ENCODE data around the gene PHF3. TPM values are rescaled to one million over a fixed set of nuclear protein-coding genes. Genes with fewer than 3 reads are reported as not detected.

The PHF3 gene
- total RNA-seq, 1 experiment from 2014 or later = 56.4 TPM

DNA sequence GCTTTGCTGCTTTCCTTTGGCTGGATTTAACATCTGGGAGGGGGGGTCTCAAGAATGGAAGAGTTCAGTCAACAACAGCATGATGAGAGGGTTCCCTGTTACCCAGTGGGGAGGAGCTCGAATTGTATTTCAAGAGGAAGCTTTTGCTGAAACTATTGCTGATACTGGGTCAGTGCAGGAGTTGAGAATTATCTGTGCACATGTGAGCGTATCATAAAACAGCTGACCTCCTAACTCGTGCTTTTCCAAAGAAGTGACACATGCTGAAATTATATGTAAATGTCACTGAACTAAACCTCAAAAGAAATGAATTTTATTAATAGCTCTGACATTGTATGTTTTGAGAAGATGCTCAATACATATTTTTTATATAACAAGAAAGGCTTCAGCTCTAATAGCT, 96.3 kb downstream of the PHF3 start:
- no peak overlapping the region for H3K4me3 Mint-ChIP-seq
- H3K27ac Mint-ChIP-seq = no peak overlapping the region
- no peak for ATAC-seq
- ChIA-PET POLR2A (no interaction called here), CTCF (no interaction called here)
- peaks cover 26% of the 10 kb centered on the region for H3K9me3 Mint-ChIP-seq
- H3K27me3 Mint-ChIP-seq (ENCODE audit: low read depth) = no peaks in the 10 kb centered on the region; the same call in 1 of the 2 replicates
- no peak for DNase-seq (ENCODE audit: low spot score)
- no peaks in the 10 kb centered on the region for H3K4me1 Mint-ChIP-seq
- TF ChIP-seq, protein P1, sequence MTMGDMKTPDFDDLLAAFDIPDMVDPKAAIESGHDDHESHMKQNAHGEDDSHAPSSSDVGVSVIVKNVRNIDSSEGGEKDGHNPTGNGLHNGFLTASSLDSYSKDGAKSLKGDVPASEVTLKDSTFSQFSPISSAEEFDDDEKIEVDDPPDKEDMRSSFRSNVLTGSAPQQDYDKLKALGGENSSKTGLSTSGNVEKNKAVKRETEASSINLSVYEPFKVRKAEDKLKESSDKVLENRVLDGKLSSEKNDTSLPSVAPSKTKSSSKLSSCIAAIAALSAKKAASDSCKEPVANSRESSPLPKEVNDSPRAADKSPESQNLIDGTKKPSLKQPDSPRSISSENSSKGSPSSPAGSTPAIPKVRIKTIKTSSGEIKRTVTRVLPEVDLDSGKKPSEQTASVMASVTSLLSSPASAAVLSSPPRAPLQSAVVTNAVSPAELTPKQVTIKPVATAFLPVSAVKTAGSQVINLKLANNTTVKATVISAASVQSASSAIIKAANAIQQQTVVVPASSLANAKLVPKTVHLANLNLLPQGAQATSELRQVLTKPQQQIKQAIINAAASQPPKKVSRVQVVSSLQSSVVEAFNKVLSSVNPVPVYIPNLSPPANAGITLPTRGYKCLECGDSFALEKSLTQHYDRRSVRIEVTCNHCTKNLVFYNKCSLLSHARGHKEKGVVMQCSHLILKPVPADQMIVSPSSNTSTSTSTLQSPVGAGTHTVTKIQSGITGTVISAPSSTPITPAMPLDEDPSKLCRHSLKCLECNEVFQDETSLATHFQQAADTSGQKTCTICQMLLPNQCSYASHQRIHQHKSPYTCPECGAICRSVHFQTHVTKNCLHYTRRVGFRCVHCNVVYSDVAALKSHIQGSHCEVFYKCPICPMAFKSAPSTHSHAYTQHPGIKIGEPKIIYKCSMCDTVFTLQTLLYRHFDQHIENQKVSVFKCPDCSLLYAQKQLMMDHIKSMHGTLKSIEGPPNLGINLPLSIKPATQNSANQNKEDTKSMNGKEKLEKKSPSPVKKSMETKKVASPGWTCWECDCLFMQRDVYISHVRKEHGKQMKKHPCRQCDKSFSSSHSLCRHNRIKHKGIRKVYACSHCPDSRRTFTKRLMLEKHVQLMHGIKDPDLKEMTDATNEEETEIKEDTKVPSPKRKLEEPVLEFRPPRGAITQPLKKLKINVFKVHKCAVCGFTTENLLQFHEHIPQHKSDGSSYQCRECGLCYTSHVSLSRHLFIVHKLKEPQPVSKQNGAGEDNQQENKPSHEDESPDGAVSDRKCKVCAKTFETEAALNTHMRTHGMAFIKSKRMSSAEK (CRISPR knock-in tag; IDR thresholded peaks at IDR 0.05; ENCODE audit: borderline replicate concordance) = no peak
- TF ChIP-seq ZNF263 (CRISPR knock-in tag; IDR thresholded peaks at IDR 0.05; ENCODE audit: low read depth) = no peak
- TF ChIP-seq, protein P2, sequence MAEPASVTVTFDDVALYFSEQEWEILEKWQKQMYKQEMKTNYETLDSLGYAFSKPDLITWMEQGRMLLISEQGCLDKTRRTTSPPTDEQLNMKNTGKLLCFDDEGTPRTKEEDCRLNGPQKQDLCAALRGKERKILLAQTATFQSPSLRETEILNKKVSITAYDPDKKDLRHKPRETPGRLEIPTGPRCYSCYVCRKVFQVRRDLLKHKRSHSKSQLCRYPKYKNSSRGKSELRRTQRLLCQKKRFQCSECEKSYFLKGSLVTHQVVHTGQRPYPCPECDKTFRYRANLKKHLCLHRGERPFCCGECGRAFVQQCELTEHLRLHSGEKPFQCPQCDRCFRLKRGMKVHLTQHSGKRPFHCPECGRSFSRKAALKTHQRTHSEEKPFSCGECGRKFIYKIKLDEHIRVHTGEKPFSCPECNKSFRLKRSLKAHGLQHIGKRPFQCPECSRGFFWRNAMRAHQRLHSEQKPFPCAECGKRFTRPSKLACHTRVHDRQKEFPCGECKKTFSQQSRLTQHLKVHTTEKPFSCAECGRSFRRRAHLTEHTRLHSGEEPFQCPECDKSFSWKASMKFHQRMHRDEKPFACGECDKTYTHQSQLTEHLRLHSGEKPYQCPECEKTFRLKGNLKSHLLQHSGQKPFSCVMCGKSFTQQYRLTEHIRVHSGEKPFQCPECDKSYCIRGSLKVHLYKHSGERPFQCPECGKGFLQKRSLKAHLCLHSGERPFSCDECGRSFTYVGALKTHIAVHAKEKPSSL (CRISPR knock-in tag; conservative IDR thresholded peaks at IDR 0.05) = no peak
- TF ChIP-seq, protein P3, sequence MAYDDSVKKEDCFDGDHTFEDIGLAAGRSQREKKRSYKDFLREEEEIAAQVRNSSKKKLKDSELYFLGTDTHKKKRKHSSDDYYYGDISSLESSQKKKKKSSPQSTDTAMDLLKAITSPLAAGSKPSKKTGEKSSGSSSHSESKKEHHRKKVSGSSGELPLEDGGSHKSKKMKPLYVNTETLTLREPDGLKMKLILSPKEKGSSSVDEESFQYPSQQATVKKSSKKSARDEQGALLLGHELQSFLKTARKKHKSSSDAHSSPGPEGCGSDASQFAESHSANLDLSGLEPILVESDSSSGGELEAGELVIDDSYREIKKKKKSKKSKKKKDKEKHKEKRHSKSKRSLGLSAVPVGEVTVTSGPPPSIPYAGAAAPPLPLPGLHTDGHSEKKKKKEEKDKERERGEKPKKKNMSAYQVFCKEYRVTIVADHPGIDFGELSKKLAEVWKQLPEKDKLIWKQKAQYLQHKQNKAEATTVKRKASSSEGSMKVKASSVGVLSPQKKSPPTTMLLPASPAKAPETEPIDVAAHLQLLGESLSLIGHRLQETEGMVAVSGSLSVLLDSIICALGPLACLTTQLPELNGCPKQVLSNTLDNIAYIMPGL (CRISPR knock-in tag; IDR thresholded peaks at IDR 0.05) = no peak
- no peak for TF ChIP-seq TEAD4 (CRISPR knock-in tag; IDR thresholded peaks at IDR 0.05)
- TF ChIP-seq ATF1 (CRISPR knock-in tag; IDR thresholded peaks at IDR 0.05) = no peak
- TF ChIP-seq, protein P4, sequence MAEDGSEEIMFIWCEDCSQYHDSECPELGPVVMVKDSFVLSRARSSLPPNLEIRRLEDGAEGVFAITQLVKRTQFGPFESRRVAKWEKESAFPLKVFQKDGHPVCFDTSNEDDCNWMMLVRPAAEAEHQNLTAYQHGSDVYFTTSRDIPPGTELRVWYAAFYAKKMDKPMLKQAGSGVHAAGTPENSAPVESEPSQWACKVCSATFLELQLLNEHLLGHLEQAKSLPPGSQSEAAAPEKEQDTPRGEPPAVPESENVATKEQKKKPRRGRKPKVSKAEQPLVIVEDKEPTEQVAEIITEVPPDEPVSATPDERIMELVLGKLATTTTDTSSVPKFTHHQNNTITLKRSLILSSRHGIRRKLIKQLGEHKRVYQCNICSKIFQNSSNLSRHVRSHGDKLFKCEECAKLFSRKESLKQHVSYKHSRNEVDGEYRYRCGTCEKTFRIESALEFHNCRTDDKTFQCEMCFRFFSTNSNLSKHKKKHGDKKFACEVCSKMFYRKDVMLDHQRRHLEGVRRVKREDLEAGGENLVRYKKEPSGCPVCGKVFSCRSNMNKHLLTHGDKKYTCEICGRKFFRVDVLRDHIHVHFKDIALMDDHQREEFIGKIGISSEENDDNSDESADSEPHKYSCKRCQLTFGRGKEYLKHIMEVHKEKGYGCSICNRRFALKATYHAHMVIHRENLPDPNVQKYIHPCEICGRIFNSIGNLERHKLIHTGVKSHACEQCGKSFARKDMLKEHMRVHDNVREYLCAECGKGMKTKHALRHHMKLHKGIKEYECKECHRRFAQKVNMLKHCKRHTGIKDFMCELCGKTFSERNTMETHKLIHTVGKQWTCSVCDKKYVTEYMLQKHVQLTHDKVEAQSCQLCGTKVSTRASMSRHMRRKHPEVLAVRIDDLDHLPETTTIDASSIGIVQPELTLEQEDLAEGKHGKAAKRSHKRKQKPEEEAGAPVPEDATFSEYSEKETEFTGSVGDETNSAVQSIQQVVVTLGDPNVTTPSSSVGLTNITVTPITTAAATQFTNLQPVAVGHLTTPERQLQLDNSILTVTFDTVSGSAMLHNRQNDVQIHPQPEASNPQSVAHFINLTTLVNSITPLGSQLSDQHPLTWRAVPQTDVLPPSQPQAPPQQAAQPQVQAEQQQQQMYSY (CRISPR knock-in tag; IDR thresholded peaks at IDR 0.05) = no peak
- TF ChIP-seq ZNF138 (CRISPR knock-in tag; conservative IDR thresholded peaks at IDR 0.05) = no peak
- no peak for TF ChIP-seq SMAD3 (CRISPR knock-in tag; IDR thresholded peaks at IDR 0.05; ENCODE audit: borderline replicate concordance)
- no peak for TF ChIP-seq ZNF423 (CRISPR knock-in tag; IDR thresholded peaks at IDR 0.05)
- TF ChIP-seq, protein P5, sequence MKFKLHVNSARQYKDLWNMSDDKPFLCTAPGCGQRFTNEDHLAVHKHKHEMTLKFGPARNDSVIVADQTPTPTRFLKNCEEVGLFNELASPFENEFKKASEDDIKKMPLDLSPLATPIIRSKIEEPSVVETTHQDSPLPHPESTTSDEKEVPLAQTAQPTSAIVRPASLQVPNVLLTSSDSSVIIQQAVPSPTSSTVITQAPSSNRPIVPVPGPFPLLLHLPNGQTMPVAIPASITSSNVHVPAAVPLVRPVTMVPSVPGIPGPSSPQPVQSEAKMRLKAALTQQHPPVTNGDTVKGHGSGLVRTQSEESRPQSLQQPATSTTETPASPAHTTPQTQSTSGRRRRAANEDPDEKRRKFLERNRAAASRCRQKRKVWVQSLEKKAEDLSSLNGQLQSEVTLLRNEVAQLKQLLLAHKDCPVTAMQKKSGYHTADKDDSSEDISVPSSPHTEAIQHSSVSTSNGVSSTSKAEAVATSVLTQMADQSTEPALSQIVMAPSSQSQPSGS (CRISPR knock-in tag; IDR thresholded peaks at IDR 0.05; ENCODE audit: borderline replicate concordance, low read depth) = no peak
- TF ChIP-seq, protein P6, sequence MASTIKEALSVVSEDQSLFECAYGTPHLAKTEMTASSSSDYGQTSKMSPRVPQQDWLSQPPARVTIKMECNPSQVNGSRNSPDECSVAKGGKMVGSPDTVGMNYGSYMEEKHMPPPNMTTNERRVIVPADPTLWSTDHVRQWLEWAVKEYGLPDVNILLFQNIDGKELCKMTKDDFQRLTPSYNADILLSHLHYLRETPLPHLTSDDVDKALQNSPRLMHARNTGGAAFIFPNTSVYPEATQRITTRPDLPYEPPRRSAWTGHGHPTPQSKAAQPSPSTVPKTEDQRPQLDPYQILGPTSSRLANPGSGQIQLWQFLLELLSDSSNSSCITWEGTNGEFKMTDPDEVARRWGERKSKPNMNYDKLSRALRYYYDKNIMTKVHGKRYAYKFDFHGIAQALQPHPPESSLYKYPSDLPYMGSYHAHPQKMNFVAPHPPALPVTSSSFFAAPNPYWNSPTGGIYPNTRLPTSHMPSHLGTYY (CRISPR knock-in tag; IDR thresholded peaks at IDR 0.05) = no peak
- no peak for TF ChIP-seq FOXJ3 (CRISPR knock-in tag; IDR thresholded peaks at IDR 0.05; ENCODE audit: borderline replicate concordance)
- TF ChIP-seq RELA (CRISPR knock-in tag; IDR thresholded peaks at IDR 0.05; ENCODE audit: borderline replicate concordance) = no peak
- TF ChIP-seq, protein P7, sequence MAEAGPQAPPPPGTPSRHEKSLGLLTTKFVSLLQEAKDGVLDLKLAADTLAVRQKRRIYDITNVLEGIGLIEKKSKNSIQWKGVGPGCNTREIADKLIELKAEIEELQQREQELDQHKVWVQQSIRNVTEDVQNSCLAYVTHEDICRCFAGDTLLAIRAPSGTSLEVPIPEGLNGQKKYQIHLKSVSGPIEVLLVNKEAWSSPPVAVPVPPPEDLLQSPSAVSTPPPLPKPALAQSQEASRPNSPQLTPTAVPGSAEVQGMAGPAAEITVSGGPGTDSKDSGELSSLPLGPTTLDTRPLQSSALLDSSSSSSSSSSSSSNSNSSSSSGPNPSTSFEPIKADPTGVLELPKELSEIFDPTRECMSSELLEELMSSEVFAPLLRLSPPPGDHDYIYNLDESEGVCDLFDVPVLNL (CRISPR knock-in tag; IDR thresholded peaks at IDR 0.05; ENCODE audit: borderline replicate concordance, low read depth) = no peak
- H3K36me3 Mint-ChIP-seq = no peaks in the 10 kb centered on the region; the same call in 1 of the 2 replicates
